Kidney (tissue), 14 donors: ENCODE results near the gene MYO7B. TPM values are rescaled to one million over a fixed set of nuclear protein-coding genes. Genes with fewer than 3 reads are reported as not detected.

Source experiments
- DNase-seq, 5 donors: peaks; one replicate each; pipeline ENCODE4 v3.0.0-alpha.2; 2013 to 2020
- FAIRE-seq: peaks from 2 replicates; lab custom pipeline; 2012; peaks lifted over from hg19 to GRCh38; lab: Jason Lieb, UNC
- H3K27ac ChIP-seq, 2 donors: one replicate each; pipeline ENCODE4 v1.7.0; 2013; ENCODE audit warnings: low read depth in 2 of 2, low read length in 2 of 2, inconsistent platforms in 1 of 2
- H3K27me3 ChIP-seq: one replicate; pipeline ENCODE4 v1.7.1; 2013; ENCODE audit warnings: low read length, inconsistent platforms; ENCODE audit not compliant: control insufficient read depth, insufficient read depth
- H3K36me3 ChIP-seq, 3 donors: one replicate each; pipeline versions ENCODE4 v1.7.0 to v1.7.1; 2013; ENCODE audit warnings: low read length in 3 of 3, control low read depth in 1 of 3, inconsistent platforms in 1 of 3; ENCODE audit not compliant: insufficient read depth in 3 of 3, control insufficient read depth in 2 of 3
- H3K4me1 ChIP-seq, 3 donors: one replicate each; pipeline versions ENCODE4 v1.7.0 to v1.7.1; 2013; ENCODE audit warnings: low read length in 3 of 3, inconsistent platforms in 1 of 3, low read depth in 1 of 3; ENCODE audit not compliant: control insufficient read depth in 2 of 3, insufficient read depth in 2 of 3
- H3K4me3 ChIP-seq, 3 donors: one replicate each; pipeline versions ENCODE4 v1.7.0 to v1.8.1; 2013; ENCODE audit warnings: low read length in 3 of 3, control low read depth in 1 of 3, inconsistent platforms in 1 of 3
- H3K9ac ChIP-seq, 3 donors: one replicate each; pipeline versions ENCODE4 v1.7.0 to v1.7.1; 2013; ENCODE audit warnings: low read length in 3 of 3, control low read depth in 1 of 3, inconsistent platforms in 1 of 3
- H3K9me3 ChIP-seq, 3 donors: one replicate each; pipeline versions ENCODE4 v1.7.0 to v1.7.1; 2013; ENCODE audit warnings: low read length in 3 of 3, control low read depth in 1 of 3, inconsistent platforms in 1 of 3; ENCODE audit not compliant: control insufficient read depth in 2 of 3, insufficient read depth in 1 of 3
- CTCF ChIP-seq: IDR thresholded peaks from 3 replicates; pipeline ENCODE4 v1.5.1; 2012; ENCODE audit warnings: mild to moderate bottlenecking, moderate library complexity, borderline replicate concordance; ENCODE audit not compliant: insufficient read depth; ENCODE audit errors: extremely low read depth
- intact Hi-C: fragments of 100-400 bp; cut with DNase I; formaldehyde crosslinking; loops from one replicate; pipeline ENCODE4 v1.11.1; 2022
- polyA plus RNA-seq: library from polyadenylated mRNA; stranded (reverse); fragments of 350-450 nt; fragmentation: Illumina TruSeq; extraction: RNeasy Lipid Tissue Mini Kit (QIAGEN cat#74804); gene quantifications from one replicate; pipeline ENCODE4 v1.2.3, GENCODE V29; 2014; ENCODE audit warnings: low read depth, low replicate concordance; ENCODE audit not compliant: insufficient read depth
- total RNA-seq: library from RNA; stranded (reverse); fragmentation: NEBNext Ultra II Directional; extraction: Animal tissue kit (Norgen Biotek cat#: 25700); gene quantifications from one replicate; pipeline ENCODE4 v1.2.1, GENCODE V29; 2021
- donor health status: control.
- donor health status: control.
- donor health status: control.
- donor health status: control.
- donor health status: control.
- donor health status: DM: yes; HTN: yes; CAD: no.
- donor health status: Normal renal cell carcinoma (clear cell type).

Gene MYO7B
- total and polyA plus RNA-seq, 2 donors from 2014 or later, result 11.0 to 22.2 TPM

DNA sequence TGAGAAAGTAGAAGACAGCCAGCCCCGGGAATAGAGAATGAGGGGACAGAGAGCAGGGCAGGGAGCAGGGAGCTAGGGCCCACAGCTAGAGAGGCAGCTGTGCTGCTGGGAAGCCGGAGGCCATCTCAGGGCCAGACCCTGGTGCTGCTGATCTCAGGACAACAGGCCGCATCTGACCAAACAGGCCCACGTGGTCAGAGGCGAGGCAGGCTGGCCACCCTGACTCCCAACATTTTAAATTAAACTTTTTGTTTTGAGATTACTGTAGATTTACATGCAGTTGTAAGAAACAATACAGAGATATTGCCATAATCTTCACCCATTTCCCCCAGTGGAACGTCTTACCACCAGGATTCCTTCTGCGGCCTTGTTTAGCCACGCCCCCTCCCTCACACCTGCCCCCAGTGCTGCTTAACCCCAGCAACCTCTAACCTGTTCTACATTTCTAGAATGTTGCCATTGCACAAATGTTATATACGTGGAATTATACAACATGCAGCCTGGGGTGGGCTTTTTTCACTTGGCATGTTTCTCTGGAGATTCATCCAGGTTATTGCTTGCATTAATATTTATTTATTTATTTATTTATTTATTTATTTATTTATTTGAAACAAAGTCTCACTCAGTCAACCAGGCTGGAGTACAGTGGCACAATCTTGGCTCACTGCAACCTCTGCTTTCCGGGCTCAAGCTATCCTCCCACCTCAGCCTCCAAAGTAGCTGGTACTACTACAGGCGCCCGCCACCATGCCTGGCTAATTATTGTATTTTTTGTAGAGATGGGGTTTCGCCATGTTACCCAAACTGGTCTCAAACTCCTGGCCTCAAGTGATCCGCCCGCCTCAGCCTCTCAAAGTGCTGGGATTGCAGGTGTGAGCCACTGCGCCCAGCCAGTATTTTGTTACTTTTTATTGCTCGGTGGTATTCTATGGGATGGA lies 61.8 kb downstream of the MYO7B start:
- no peak for FAIRE-seq
- Histone ChIP-seq H3K9ac (no peak overlapping the region), H3K9me3 (no peaks in the 10 kb centered on the region), H3K4me1 (no peaks in the 10 kb centered on the region), H3K4me3 (no peak overlapping the region), H3K27ac (no peak overlapping the region), H3K36me3 (no peaks in the 10 kb centered on the region), H3K27me3 (no peaks in the 10 kb centered on the region)
- TF ChIP-seq CTCF, result no peak
- no peak for DNase-seq
- intact Hi-C loops, result no loop called here

- intact Hi-C loops, result no loop called here
- Histone ChIP-seq H3K9ac (no peak overlapping the region), H3K36me3 (no peaks in the 10 kb centered on the region), H3K4me1 (no peaks in the 10 kb centered on the region), H3K9me3 (no peaks in the 10 kb centered on the region), H3K27ac (no peak overlapping the region), H3K4me3 (no peak overlapping the region), H3K27me3 (no peaks in the 10 kb centered on the region)
- FAIRE-seq (no peak), DNase-seq (no peak)
- no peak for TF ChIP-seq CTCF
These were observed 62.5 kb downstream of the MYO7B start for GRCh38 chr2:127597984-127598380.

DNA sequence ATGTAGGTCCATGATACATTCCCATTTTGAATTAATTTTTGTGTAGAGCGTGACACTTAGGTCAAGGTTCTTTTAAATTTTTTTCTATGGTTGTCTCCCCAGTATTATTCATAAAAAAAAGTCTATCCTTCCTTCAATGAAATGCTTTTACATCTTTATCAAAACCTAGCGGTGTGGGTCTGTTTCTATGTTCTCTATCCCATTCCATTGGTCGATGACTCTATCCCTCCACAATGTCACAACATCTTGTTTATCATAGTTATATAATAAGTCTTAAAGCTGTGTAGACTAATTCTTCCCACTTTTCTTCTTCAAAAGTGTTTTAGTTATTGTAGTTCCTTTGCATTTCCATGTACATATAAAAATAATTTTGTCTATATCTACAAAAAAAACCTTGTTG lies 63.2 kb downstream of the MYO7B start:
- Histone ChIP-seq H3K4me1 (no peaks in the 10 kb centered on the region), H3K27me3 (no peaks in the 10 kb centered on the region), H3K27ac (no peak overlapping the region), H3K9me3 (no peaks in the 10 kb centered on the region), H3K36me3 (no peaks in the 10 kb centered on the region), H3K4me3 (no peak overlapping the region), H3K9ac (no peak overlapping the region)
- DNase-seq (no peak), FAIRE-seq (no peak)
- intact Hi-C loops, result no loop called here
- no peak for TF ChIP-seq CTCF
